Keratinocyte (primary cell): ENCODE measurements around the gene HERC2. TPM values are rescaled to one million over a fixed set of nuclear protein-coding genes. Genes with fewer than 3 reads are reported as not detected.

Experiments used
- DNase-seq: peaks from one replicate; pipeline ENCODE4 v3.0.0-alpha.2; 2011; ENCODE audit warnings: low read depth, missing footprints, low spot score
- FAIRE-seq: peaks from 2 replicates; lab custom pipeline; 2011; peaks lifted over from hg19 to GRCh38; lab: Jason Lieb, UNC
- H2AFZ ChIP-seq: 2 replicates; pipeline ENCODE4 v1.6.0; 2012; ENCODE audit warnings: low read length, control low read depth, inconsistent platforms; ENCODE audit not compliant: control insufficient read depth
- H3K27ac ChIP-seq: 2 replicates; pipeline ENCODE4 v1.5.1; 2011; ENCODE audit warnings: low read length; ENCODE audit not compliant: control insufficient read depth, insufficient read depth
- H3K27me3 ChIP-seq: 3 replicates; pipeline ENCODE4 v1.6.0; 2011; ENCODE audit warnings: low read length; ENCODE audit not compliant: control insufficient read depth, insufficient read depth; ENCODE audit errors: extremely low read depth
- H3K36me3 ChIP-seq, 2 experiments: 2 replicates in 1 of 2; 3 replicates in 1 of 2; pipeline ENCODE4 v1.5.1; 2011; ENCODE audit warnings: low read length in 2 of 2, mild to moderate bottlenecking in 1 of 2; ENCODE audit not compliant: control insufficient read depth in 2 of 2, insufficient read depth in 2 of 2; ENCODE audit errors: extremely low read depth in 1 of 2
- H3K4me1 ChIP-seq: 3 replicates; pipeline ENCODE4 v1.5.1; 2011; ENCODE audit warnings: low read length; ENCODE audit not compliant: control insufficient read depth, insufficient read depth; ENCODE audit errors: extremely low read depth
- H3K4me2 ChIP-seq: 3 replicates; pipeline ENCODE4 v1.6.0; 2011; ENCODE audit warnings: low read depth, low read length; ENCODE audit not compliant: control insufficient read depth, insufficient read depth; ENCODE audit errors: extremely low read depth
- H3K4me3 ChIP-seq, 3 experiments: fragments of 200-600 bp in 1 of 3; sonication (generic) in 1 of 3; 2 replicates in 2 of 3; 3 replicates in 1 of 3; pipeline ENCODE4 v1.5.1; 2011 to 2016; ENCODE audit warnings: low read length in 3 of 3, mild to moderate bottlenecking in 3 of 3, control low read depth in 2 of 3, inconsistent platforms in 1 of 3, low read depth in 1 of 3, mixed read lengths in 1 of 3, mixed run types in 1 of 3, moderate library complexity in 1 of 3; ENCODE audit not compliant: control insufficient read depth in 2 of 3, insufficient read depth in 2 of 3; ENCODE audit errors: extremely low read depth in 1 of 3
- H3K79me2 ChIP-seq: 2 replicates; pipeline ENCODE4 v1.6.0; 2012; ENCODE audit warnings: low read length; ENCODE audit not compliant: control insufficient read depth, insufficient read depth
- H3K9ac ChIP-seq: 3 replicates; pipeline ENCODE4 v1.6.0; 2011; ENCODE audit warnings: low read length; ENCODE audit not compliant: control insufficient read depth, insufficient read depth; ENCODE audit errors: extremely low read depth
- H3K9me1 ChIP-seq: 3 replicates; pipeline ENCODE4 v1.6.0; 2011; ENCODE audit warnings: low read length; ENCODE audit not compliant: control insufficient read depth, insufficient read depth; ENCODE audit errors: extremely low read depth
- H3K9me3 ChIP-seq: 2 replicates; pipeline ENCODE4 v1.5.1; 2012; ENCODE audit warnings: low read depth, low read length; ENCODE audit not compliant: control insufficient read depth
- H4K20me1 ChIP-seq: 3 replicates; pipeline ENCODE4 v1.6.0; 2011; ENCODE audit warnings: low read length; ENCODE audit not compliant: control insufficient read depth, insufficient read depth; ENCODE audit errors: extremely low read depth
- EZH2 ChIP-seq: IDR thresholded peaks from one replicate; pipeline ENCODE4 v1.6.1; 2012; ENCODE audit warnings: inconsistent platforms, mild to moderate bottlenecking, low read length, moderate library complexity
- dilution Hi-C: fragments of 300-500 bp; cut with MboI; formaldehyde crosslinking; loops from one replicate; pipeline ENCODE4 v1.7.0; 2020; ENCODE audit warnings: low sequenced_read_pairs; ENCODE audit not compliant: extremely low pct_ligation_motif_present
- polyA plus RNA-seq, 5 experiments: library from polyadenylated mRNA; depleted of rRNA in 3 of 5; stranded (reverse) in 3 of 5; stranded (forward) in 1 of 5; unstranded in 1 of 5; fragments of >200 nt; gene quantifications; 1 replicate in 1 of 5; 2 replicates in 3 of 5; 3 replicates in 1 of 5; pipeline versions ENCODE4 v1.2.1 to v1.2.3, GENCODE V29; 2011 to 2012; ENCODE audit warnings: missing spikeins in 2 of 5, low read depth in 1 of 5, low replicate concordance in 1 of 5
- TF ChIP-seq, protein P1 (sequence below), 3 experiments: IDR thresholded peaks in 1 of 3; conservative IDR thresholded peaks in 1 of 3; optimal IDR thresholded peaks in 1 of 3; 2 replicates in 2 of 3; 3 replicates in 1 of 3; pipeline versions ENCODE3 to v1.5.1; 2011; ENCODE audit warnings: low read length in 3 of 3, mild to moderate bottlenecking in 3 of 3, moderate library complexity in 2 of 3, control low read depth in 1 of 3, inconsistent platforms in 1 of 3; ENCODE audit not compliant: insufficient read depth in 2 of 3; ENCODE audit errors: extremely low read depth in 1 of 3

The HERC2 gene
- polyA plus RNA-seq, 1 donor (not counting 4 experiments of a cell fraction or from before 2014, with no cell fraction given) = 12.4 TPM

DNA sequence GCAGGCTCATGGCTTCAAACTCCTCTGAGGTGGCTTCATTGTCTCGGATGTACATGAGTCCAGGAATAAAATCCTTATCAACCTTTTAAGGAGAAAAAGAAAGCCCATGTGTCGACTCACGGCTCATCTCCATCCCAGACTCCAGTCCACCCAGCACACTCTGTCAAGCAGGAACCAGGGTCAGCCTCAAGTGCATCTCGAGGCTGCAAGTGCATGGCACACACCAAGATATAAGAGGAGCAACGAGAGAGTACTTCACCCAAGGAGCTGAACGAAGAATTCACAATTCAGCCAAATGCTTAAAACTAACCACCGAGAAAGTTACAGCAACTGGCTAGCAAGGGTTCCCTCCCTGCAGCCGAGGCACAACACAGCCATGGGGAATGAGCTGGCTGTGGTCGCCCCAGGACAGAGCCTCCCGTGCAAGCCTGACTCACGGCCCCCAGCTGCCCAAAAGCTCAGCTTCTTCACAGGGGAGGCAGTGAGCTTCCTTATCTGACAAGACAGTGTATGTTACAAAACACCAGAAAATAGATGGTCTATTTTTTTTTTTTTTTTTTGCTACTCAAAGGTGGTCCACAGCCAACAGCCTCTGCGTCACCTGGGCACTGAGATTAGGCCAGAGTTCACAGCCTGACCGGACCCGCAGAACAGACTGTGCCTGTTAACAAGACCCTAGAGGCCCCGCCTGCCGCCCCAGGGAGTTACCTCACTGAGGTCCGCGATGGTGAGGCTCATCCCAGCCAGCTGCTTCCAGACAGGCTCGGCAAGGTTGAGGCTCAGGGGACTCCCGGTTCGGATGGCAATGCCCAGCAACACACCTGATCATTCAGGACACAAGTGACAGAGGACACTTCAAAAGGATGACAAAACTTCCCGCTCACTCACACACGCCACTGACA lies 207.0 kb downstream of the HERC2 start:
- Histone ChIP-seq H3K9ac (no peak overlapping the region), H3K4me2 (no peak overlapping the region), H3K27me3 (no peaks in the 10 kb centered on the region), H3K9me1 (no peaks in the 10 kb centered on the region), H3K79me2 (no peaks in the 10 kb centered on the region), H4K20me1 (no peaks in the 10 kb centered on the region), H3K27ac (no peak overlapping the region), H3K4me1 (no peaks in the 10 kb centered on the region), H2AFZ (no peak overlapping the region), H3K9me3 (no peaks in the 10 kb centered on the region), H3K4me3 (no peak overlapping the region), H3K36me3 (peaks cover 15 to 29% of the 10 kb centered on the region in 2 experiments)
- FAIRE-seq (no peak), DNase-seq (no peak)
- dilution Hi-C loops = no loop called here
- TF ChIP-seq EZH2 = no peak
- TF ChIP-seq, protein P1, sequence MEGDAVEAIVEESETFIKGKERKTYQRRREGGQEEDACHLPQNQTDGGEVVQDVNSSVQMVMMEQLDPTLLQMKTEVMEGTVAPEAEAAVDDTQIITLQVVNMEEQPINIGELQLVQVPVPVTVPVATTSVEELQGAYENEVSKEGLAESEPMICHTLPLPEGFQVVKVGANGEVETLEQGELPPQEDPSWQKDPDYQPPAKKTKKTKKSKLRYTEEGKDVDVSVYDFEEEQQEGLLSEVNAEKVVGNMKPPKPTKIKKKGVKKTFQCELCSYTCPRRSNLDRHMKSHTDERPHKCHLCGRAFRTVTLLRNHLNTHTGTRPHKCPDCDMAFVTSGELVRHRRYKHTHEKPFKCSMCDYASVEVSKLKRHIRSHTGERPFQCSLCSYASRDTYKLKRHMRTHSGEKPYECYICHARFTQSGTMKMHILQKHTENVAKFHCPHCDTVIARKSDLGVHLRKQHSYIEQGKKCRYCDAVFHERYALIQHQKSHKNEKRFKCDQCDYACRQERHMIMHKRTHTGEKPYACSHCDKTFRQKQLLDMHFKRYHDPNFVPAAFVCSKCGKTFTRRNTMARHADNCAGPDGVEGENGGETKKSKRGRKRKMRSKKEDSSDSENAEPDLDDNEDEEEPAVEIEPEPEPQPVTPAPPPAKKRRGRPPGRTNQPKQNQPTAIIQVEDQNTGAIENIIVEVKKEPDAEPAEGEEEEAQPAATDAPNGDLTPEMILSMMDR (optimal IDR thresholded peaks at IDR 0.05 in 1 of 3, IDR thresholded peaks at IDR 0.05 in 1 of 3, conservative IDR thresholded peaks at IDR 0.05 in 1 of 3; ENCODE audit: extremely low read depth in 1 of 3, insufficient read depth in 2 of 3, low read length in 3 of 3) = no peak

DNA sequence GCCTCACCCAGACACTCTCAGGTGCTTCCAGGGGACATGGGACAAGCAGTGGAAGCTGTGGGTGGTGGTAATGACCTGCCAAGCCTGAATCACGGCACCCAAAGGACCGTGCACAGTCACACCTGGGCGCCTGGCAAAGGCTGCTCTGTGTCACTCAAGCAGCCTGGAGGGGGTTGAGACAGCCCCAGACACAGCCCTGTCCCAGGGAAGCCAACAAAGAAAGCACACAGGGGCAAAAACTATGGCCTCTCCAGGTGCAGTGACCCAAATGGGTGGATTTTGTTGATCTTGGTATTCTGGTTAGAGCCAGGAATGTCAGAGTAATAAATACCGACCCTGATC lies 207.9 kb downstream of the HERC2 start:
- peaks cover 15 to 26% of the 10 kb centered on the region in 2 experiments for H3K36me3 ChIP-seq
- DNase-seq (no peak), FAIRE-seq (no peak)
- H3K4me3 ChIP-seq = no peak overlapping the region
- no peak for TF ChIP-seq EZH2
- TF ChIP-seq, protein P1 (optimal IDR thresholded peaks at IDR 0.05 in 1 of 3, IDR thresholded peaks at IDR 0.05 in 1 of 3, conservative IDR thresholded peaks at IDR 0.05 in 1 of 3; ENCODE audit: extremely low read depth in 1 of 3, insufficient read depth in 2 of 3, low read length in 3 of 3) = no peak
- dilution Hi-C loops = no loop called here
- no peaks in the 10 kb centered on the region for H3K79me2 ChIP-seq
- no peak overlapping the region for H3K27ac ChIP-seq
- H3K4me2 ChIP-seq = no peak overlapping the region
- no peak overlapping the region for H2AFZ ChIP-seq
- H3K4me1 ChIP-seq = no peaks in the 10 kb centered on the region
- H4K20me1 ChIP-seq = no peaks in the 10 kb centered on the region
- H3K9me1 ChIP-seq = no peaks in the 10 kb centered on the region
- no peak overlapping the region for H3K9ac ChIP-seq
- no peaks in the 10 kb centered on the region for H3K9me3 ChIP-seq
- no peaks in the 10 kb centered on the region for H3K27me3 ChIP-seq
